Measurements from ENCODE around the gene C1RL.

The C1RL gene

GRCh38 chr12:7114851-7115250 lies 5.8 kb upstream of the C1RL start:
- no peak for TF ChIP-seq CTCF (conservative IDR thresholded peaks at IDR 0.05; ENCODE audit: low read length)
- no peak for DNase-seq (ENCODE audit: low read depth)
- no peak overlapping the region for H3K4me3 ChIP-seq (ENCODE audit: low read length)

- no peak for TF ChIP-seq CTCF (conservative IDR thresholded peaks at IDR 0.05; ENCODE audit: low read length)
- DNase-seq (ENCODE audit: low read depth) = no peak
- H3K4me3 ChIP-seq (ENCODE audit: low read length) = no peak overlapping the region
Observed at GRCh38 chr12:7114008-7114407, 5.0 kb upstream of the C1RL start.

GRCh38 chr12:7113389-7113871 lies 4.4 kb upstream of the C1RL start:
- no peak overlapping the region for H3K4me3 ChIP-seq (ENCODE audit: low read length)
- peak; percentile 85 for TF ChIP-seq CTCF (conservative IDR thresholded peaks at IDR 0.05; ENCODE audit: low read length)
- peak; percentile 44 for DNase-seq (ENCODE audit: low read depth)

GRCh38 chr12:7112041-7112440 lies 3.0 kb upstream of the C1RL start:
- no peak for DNase-seq (ENCODE audit: low read depth)
- no peak for TF ChIP-seq CTCF (conservative IDR thresholded peaks at IDR 0.05; ENCODE audit: low read length)
- H3K4me3 ChIP-seq (ENCODE audit: low read length) = no peak overlapping the region

GRCh38 chr12:7110661-7111060 lies 1.6 kb upstream of the C1RL start:
- no peak for DNase-seq (ENCODE audit: low read depth)
- H3K4me3 ChIP-seq (ENCODE audit: low read length) = no peak overlapping the region
- no peak for TF ChIP-seq CTCF (conservative IDR thresholded peaks at IDR 0.05; ENCODE audit: low read length)

GRCh38 chr12:7109572-7109920 lies 532 bp upstream of the C1RL start:
- no peak for TF ChIP-seq CTCF (conservative IDR thresholded peaks at IDR 0.05; ENCODE audit: low read length)
- peak overlapping the region; percentile 89 for H3K4me3 ChIP-seq (ENCODE audit: low read length)
- DNase-seq (ENCODE audit: low read depth) = no peak

- TF ChIP-seq CTCF (conservative IDR thresholded peaks at IDR 0.05; ENCODE audit: low read length) = no peak
- peak overlapping the region; percentile 89 for H3K4me3 ChIP-seq (ENCODE audit: low read length)
- peak; percentile 74 for DNase-seq (ENCODE audit: low read depth)
Observed at GRCh38 chr12:7108003-7108795, 815 bp downstream of the C1RL start.
